ENCODE data around the gene SPATA21.

Gene SPATA21

DNA sequence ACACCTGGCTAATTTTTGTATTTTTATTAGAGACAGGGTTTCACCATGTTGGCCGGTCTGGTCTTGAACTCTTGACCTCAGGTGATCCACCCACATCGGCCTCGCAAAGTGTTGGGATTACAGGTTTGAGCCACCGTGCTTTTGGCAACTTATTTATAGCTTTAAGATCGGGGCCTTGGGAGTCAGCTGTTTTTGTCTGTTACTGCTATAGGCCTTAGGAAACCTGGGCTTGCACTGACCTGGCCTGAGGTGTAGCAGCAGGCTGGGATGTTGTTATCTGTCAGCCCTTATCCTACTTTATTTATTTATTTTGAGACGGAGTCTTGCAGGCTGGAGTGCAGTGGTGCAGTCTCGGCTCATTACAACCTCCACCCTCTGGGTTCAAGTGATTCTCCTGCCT, 58.8 kb downstream of the SPATA21 start:
- Histone ChIP-seq H3K4me1 (ENCODE audit: control insufficient read depth, insufficient read depth, low read length) (peaks cover 24% of the 10 kb centered on the region), H3K9me3 (ENCODE audit: control insufficient read depth, insufficient read depth, low read length) (no peaks in the 10 kb centered on the region), H3K27ac (ENCODE audit: low read depth, low read length) (no peak overlapping the region), H3K36me3 (ENCODE audit: control insufficient read depth, insufficient read depth, low read length) (peaks cover 2% of the 10 kb centered on the region; the same call in 1 of the 2 replicates), H3K9ac (ENCODE audit: low read depth, low read length) (no peak overlapping the region), H3K4me3 (ENCODE audit: low read depth, low read length) (no peak overlapping the region), H3K27me3 (ENCODE audit: control insufficient read depth, insufficient read depth, low read length) (no peaks in the 10 kb centered on the region)

DNA sequence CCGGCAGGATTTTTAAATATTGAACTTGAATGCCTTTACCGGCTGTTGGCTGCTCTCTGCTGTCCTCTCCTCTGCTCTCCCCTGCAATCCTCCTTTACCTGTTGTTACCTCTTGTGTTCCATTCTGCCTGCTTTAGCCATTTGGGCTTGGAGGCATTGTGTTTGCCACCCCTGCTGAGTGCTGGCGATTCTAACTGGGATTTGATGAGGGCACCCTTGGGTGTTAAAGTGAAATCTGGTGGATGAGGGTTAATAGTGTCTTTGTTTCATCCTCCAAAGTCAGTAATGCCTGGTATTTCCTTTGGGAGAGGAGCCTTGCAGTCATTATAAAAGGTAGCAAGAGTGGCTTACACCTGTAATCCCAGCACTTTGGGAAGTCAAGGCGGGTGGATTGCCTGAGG, 60.3 kb downstream of the SPATA21 start:
- Histone ChIP-seq H3K9ac (ENCODE audit: low read depth, low read length) (no peak overlapping the region), H3K4me3 (ENCODE audit: low read depth, low read length) (no peak overlapping the region), H3K4me1 (ENCODE audit: control insufficient read depth, insufficient read depth, low read length) (peaks cover 24% of the 10 kb centered on the region), H3K36me3 (ENCODE audit: control insufficient read depth, insufficient read depth, low read length) (peaks cover 7% of the 10 kb centered on the region; the same call in 1 of the 2 replicates), H3K27ac (ENCODE audit: low read depth, low read length) (no peak overlapping the region), H3K9me3 (ENCODE audit: control insufficient read depth, insufficient read depth, low read length) (no peaks in the 10 kb centered on the region), H3K27me3 (ENCODE audit: control insufficient read depth, insufficient read depth, low read length) (no peaks in the 10 kb centered on the region)

DNA sequence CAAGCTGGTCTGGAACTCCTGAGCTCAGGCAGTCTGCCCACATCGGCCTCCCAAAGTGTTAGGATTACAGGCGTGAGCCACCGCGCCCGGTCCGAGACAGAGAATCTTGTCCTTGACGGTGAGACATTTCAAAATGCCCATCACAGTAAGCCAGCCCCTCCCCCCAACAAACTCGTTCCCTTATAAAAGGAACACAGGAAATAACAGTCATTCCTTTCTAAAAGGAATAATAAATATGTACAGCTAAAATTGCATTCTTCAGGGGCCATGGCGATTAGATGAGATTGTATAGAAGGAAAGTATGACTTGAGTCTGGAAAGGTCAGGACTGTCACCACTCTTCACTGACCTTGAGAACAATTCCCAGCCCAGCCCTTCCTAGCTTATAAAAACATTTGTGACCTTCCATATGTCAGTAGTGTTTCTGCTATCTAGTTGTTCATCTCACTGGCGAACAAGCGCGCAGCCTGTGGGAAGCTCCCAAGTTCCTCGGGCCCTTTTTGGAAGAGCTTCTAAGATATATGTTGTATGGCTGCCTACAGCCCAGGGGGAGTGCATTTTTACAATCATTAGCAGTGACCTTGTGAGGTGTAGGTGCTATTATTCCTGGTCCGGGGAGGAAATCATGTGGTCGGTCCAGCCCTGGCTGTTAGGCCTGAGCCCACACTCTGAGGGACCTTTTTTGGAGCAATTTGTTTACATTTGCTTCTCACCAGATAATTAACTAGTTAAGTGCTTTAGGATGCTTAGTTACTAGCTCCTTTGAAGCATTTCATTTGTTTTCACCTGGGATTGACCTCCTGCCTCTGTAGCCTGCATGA, 61.5 kb downstream of the SPATA21 start:
- Histone ChIP-seq H3K9ac (ENCODE audit: low read depth, low read length) (no peak overlapping the region), H3K27ac (ENCODE audit: low read depth, low read length) (no peak overlapping the region), H3K4me3 (ENCODE audit: low read depth, low read length) (no peak overlapping the region), H3K9me3 (ENCODE audit: control insufficient read depth, insufficient read depth, low read length) (no peaks in the 10 kb centered on the region), H3K27me3 (ENCODE audit: control insufficient read depth, insufficient read depth, low read length) (no peaks in the 10 kb centered on the region), H3K4me1 (ENCODE audit: control insufficient read depth, insufficient read depth, low read length) (peaks cover 24% of the 10 kb centered on the region), H3K36me3 (ENCODE audit: control insufficient read depth, insufficient read depth, low read length) (peaks cover 7% of the 10 kb centered on the region; the same call in 1 of the 2 replicates)

DNA sequence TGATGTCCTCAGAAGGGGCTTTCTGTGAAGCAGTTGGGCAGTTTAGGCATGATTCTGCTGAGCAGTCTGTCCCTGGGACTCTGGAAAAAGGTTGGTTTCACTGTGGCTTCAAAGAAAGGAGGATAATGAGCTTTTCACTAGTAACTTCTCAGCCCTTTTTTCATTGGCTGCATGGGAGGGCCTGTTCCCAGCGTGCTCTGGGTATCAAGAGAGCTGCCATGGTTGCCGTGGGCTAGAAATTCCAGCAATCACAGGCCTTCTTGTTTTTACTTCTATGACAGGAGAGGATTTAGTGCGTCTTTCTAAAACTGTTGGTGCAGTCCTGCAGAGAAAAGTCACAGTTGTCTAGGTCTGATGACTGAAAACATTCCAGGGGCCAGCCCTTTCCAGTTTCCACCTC, 63.0 kb downstream of the SPATA21 start:
- H3K9ac ChIP-seq (ENCODE audit: low read depth, low read length): no peak overlapping the region
- peaks cover 24% of the 10 kb centered on the region for H3K4me1 ChIP-seq (ENCODE audit: control insufficient read depth, insufficient read depth, low read length)

DNA sequence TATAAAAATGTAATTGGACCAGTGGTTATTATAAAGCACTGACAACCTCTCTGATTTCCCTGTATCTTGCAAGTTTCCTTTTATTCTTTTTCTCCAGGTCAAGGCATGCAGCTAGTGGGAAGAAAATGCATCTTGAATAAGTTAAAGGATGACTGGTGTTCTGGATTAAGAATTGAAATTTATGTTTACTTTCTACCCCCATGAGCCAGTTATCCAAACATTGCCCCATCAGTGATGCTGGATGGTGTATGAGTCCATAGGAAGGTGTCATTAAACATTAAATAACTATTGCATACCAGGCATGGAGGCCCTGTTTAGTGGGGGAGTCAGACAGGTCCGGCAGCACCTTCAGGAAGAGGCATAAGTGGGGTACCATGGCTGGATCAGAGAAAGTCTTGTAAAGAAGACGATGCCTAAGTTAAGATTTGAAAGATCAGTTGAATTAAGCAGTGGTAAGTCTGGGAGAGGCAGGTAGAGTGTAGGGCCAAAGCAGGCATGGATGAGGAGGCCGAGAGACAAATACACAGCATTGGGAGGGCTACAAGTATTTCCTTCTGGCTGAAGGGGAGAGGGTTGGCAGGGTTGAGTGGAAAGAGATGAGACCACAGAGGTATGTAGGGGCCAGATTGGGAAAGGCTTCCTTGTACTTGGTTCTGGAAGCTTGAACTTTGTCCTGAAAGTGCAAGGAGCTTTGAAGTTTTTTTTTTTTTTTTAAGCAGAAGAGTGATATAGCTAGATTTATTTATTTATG, 64.5 kb downstream of the SPATA21 start:
- H3K27ac ChIP-seq (ENCODE audit: low read depth, low read length): no peak overlapping the region
- H3K4me3 ChIP-seq (ENCODE audit: low read depth, low read length): no peak overlapping the region
- H3K4me1 ChIP-seq (ENCODE audit: control insufficient read depth, insufficient read depth, low read length): peaks cover 37% of the 10 kb centered on the region
- no peak overlapping the region for H3K9ac ChIP-seq (ENCODE audit: low read depth, low read length)
- peaks cover 7% of the 10 kb centered on the region; the same call in 1 of the 2 replicates for H3K36me3 ChIP-seq (ENCODE audit: control insufficient read depth, insufficient read depth, low read length)
- H3K9me3 ChIP-seq (ENCODE audit: control insufficient read depth, insufficient read depth, low read length): no peaks in the 10 kb centered on the region
- no peaks in the 10 kb centered on the region for H3K27me3 ChIP-seq (ENCODE audit: control insufficient read depth, insufficient read depth, low read length)

More for the DNA sequence above, 63.0 kb downstream of the SPATA21 start:
- Histone ChIP-seq H3K9me3 (ENCODE audit: control insufficient read depth, insufficient read depth, low read length) (no peaks in the 10 kb centered on the region), H3K27me3 (ENCODE audit: control insufficient read depth, insufficient read depth, low read length) (no peaks in the 10 kb centered on the region), H3K36me3 (ENCODE audit: control insufficient read depth, insufficient read depth, low read length) (peaks cover 7% of the 10 kb centered on the region; the same call in 1 of the 2 replicates), H3K27ac (ENCODE audit: low read depth, low read length) (peak overlapping the region; percentile 5), H3K4me3 (ENCODE audit: low read depth, low read length) (no peak overlapping the region)

DNA sequence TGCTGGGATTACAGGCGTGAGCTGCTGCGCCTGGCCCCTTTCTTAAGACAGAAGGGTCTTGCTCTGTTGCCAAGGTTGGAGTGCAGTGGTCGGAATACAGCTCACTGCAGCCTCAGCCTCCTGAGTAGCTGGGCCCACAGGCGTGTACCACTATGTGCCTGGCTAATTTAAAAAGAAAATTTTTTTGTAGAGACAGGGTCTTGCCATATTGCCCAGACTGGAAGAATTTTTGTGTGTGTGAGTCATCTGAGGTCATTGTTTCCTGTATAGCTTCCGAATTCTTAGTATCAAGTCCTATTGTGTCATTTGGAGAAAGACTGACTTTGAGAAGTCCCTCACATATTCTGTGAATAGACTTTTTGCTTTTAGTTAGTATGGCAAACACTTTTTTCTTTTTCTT, 65.5 kb downstream of the SPATA21 start:
- Histone ChIP-seq H3K36me3 (ENCODE audit: control insufficient read depth, insufficient read depth, low read length) (peaks cover 7% of the 10 kb centered on the region; the same call in 1 of the 2 replicates), H3K27ac (ENCODE audit: low read depth, low read length) (no peak overlapping the region), H3K9ac (ENCODE audit: low read depth, low read length) (no peak overlapping the region), H3K4me1 (ENCODE audit: control insufficient read depth, insufficient read depth, low read length) (peaks cover 33% of the 10 kb centered on the region), H3K4me3 (ENCODE audit: low read depth, low read length) (no peak overlapping the region), H3K9me3 (ENCODE audit: control insufficient read depth, insufficient read depth, low read length) (no peaks in the 10 kb centered on the region), H3K27me3 (ENCODE audit: control insufficient read depth, insufficient read depth, low read length) (no peaks in the 10 kb centered on the region)

DNA sequence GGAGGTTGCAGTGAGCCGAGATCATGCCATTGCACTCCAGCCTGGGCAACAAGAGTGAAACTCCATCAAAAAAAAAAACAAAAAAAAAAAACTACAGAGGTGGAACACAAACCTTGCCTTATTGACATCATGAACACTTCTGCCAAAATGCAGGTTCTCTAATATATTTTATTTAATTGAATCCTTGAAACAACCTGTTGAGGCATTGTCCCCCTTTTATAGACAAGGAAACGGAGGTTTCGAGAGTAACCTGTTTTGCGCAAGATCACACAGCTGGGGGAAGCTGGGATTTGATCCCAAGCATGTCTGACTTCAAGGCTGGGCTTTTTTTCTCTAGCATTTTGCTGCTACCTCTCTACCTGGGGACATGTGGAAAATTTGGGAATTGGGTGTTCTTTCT, 67.4 kb downstream of the SPATA21 start:
- Histone ChIP-seq H3K4me3 (ENCODE audit: low read depth, low read length) (no peak overlapping the region), H3K9ac (ENCODE audit: low read depth, low read length) (no peak overlapping the region)

DNA sequence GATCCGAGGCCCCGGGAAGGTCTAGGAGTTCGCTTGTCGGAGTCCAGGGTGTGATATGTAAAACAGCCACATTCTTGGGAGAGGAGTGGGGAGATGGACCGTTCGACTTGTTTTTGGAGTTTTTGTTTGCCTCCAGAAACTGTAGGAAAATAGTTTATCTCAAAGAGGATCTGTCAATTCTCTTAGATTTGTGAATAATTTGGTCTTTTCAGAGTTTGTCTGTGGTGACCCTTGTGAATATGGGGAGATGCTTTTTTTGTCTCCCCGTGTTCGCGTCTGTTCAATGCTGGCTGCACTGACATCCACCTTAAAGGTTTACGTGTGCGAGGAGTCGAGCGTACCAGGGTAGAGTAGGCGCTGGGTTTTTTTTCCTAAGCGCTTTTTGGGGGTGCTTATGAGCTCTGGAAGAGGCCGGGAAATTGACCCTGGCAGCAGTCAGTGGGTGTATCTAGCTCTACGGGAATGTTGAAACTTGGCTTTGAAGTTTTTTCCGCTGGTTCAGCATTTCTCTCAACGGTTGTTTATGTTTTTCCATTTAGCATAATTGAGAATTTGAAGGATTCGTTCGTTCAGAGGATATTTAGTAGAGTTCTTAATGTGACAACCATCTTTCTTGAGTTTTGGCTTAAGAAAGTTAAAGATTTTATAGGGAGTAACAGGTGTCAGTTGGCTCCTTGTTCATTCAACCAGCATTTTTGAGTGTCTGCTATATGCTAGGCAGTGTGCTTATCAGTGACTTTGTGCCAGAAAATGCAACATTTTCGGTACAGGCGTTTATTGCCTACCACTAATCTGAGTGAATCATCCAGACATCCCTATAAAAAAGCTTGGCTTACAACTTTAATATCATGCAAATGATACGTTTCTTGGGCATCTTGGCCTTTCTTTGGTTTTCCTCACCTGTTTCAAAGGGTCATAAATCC, 69.0 kb downstream of the SPATA21 start:
- Histone ChIP-seq H3K4me3 (ENCODE audit: low read depth, low read length) (peak overlapping the region; percentile 86), H3K9me3 (ENCODE audit: control insufficient read depth, insufficient read depth, low read length) (no peaks in the 10 kb centered on the region), H3K36me3 (ENCODE audit: control insufficient read depth, insufficient read depth, low read length) (0 out of 2 replicates have a peak, but pooled peaks cover 5% of the 10 kb centered on the region), H3K27ac (ENCODE audit: low read depth, low read length) (peak overlapping the region; percentile 96), H3K9ac (ENCODE audit: low read depth, low read length) (peak overlapping the region; percentile 92), H3K27me3 (ENCODE audit: control insufficient read depth, insufficient read depth, low read length) (no peaks in the 10 kb centered on the region), H3K4me1 (ENCODE audit: control insufficient read depth, insufficient read depth, low read length) (peaks cover 14% of the 10 kb centered on the region; the same call in 1 of the 2 replicates)

More for the DNA sequence above, 67.4 kb downstream of the SPATA21 start:
- H3K36me3 ChIP-seq (ENCODE audit: control insufficient read depth, insufficient read depth, low read length): peaks cover 7% of the 10 kb centered on the region; the same call in 1 of the 2 replicates
- H3K27ac ChIP-seq (ENCODE audit: low read depth, low read length): no peak overlapping the region
- H3K27me3 ChIP-seq (ENCODE audit: control insufficient read depth, insufficient read depth, low read length): no peaks in the 10 kb centered on the region
- H3K4me1 ChIP-seq (ENCODE audit: control insufficient read depth, insufficient read depth, low read length): peaks cover 18% of the 10 kb centered on the region
- H3K9me3 ChIP-seq (ENCODE audit: control insufficient read depth, insufficient read depth, low read length): no peaks in the 10 kb centered on the region

DNA sequence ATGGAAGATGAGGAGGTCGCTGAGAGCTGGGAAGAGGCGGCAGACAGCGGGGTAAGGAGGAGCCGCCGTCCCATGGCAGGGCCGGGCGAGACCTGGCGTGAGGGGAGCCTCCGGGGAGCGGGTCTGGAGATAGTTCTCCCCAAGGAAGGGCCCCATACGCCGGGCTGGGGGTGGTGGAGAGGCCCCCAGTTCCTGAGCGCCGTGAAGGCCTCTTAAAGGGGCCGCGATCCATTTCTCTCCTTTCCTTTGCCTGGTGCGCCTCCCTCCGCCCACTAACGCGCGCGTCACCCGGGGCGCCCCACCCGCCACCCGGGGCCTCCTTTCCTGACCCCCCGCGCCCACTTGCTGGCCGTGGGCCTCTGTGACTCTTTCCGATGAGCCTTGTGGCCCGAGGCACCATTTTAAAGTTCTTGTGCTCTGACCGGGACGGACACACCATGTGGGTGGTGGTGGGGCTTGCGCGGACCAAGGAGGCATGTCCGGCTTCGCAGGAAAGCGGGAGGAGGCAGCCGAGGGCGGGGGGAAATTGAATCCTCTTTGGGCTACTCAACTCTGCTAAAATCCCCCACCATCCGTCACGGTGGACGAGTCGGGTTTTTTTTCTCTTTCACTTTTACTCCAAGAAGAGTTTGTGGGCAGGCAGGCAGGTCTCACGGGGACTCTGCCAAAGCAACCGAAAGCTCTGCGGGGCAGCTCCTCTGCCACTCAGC, 69.8 kb downstream of the SPATA21 start:
- Histone ChIP-seq H3K27ac (ENCODE audit: low read depth, low read length) (peak overlapping the region; percentile 96), H3K9me3 (ENCODE audit: control insufficient read depth, insufficient read depth, low read length) (no peaks in the 10 kb centered on the region), H3K4me3 (ENCODE audit: low read depth, low read length) (peak overlapping the region; percentile 86), H3K27me3 (ENCODE audit: control insufficient read depth, insufficient read depth, low read length) (no peaks in the 10 kb centered on the region), H3K36me3 (ENCODE audit: control insufficient read depth, insufficient read depth, low read length) (no peaks in the 10 kb centered on the region), H3K4me1 (ENCODE audit: control insufficient read depth, insufficient read depth, low read length) (peaks cover 14% of the 10 kb centered on the region; the same call in 1 of the 2 replicates), H3K9ac (ENCODE audit: low read depth, low read length) (peak overlapping the region; percentile 92)

DNA sequence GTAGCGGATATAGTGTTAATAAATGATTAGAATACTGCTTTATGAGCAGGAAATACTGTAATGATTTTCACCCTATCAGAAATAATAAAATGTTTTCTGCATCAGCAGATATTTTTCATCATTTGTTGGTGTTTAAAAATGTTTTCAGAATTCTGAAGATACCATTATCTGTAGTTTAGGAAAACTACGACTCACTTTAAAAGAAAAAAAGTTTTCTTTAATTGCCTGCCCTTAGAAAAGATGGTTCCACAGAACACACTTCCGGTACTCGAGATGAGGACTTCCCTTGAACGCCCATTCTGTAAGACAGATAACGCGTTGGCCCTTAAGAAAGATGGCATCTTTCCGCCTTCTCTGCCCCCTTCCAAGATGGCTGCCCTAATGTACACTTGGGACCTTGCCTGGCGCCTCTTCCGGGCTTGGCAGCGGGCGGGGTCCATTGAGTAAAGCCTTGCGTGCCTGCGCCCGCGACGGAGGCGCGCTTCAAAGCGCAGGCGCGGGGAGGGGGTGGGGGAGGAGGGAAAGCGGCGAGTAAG, 70.4 kb downstream of the SPATA21 start, which contains the start of gene SZRD1:
SZRD1 (plus strand) TSS at position 521 of the 536 bp plus-strand sequence. CDS start 16 bp downstream, outside the sequence.
- peaks cover 14% of the 10 kb centered on the region; the same call in 1 of the 2 replicates for H3K4me1 ChIP-seq (ENCODE audit: control insufficient read depth, insufficient read depth, low read length)
- H3K27ac ChIP-seq (ENCODE audit: low read depth, low read length): peak within 1 kb of the TSS; percentile 96
- H3K9ac ChIP-seq (ENCODE audit: low read depth, low read length): peak within 1 kb of the TSS; percentile 92
- H3K4me3 ChIP-seq (ENCODE audit: low read depth, low read length): peak within 1 kb of the TSS; percentile 86
- H3K9me3 ChIP-seq (ENCODE audit: control insufficient read depth, insufficient read depth, low read length): no peaks in the 10 kb centered on the region
- no peaks in the 10 kb centered on the region for H3K36me3 ChIP-seq (ENCODE audit: control insufficient read depth, insufficient read depth, low read length)
- no peaks in the 10 kb centered on the region for H3K27me3 ChIP-seq (ENCODE audit: control insufficient read depth, insufficient read depth, low read length)
